GM13977 (cell line): ENCODE results near the gene KATNAL2.
A peak's percentile ranks its signal among the peaks of the same experiment; 100 is the strongest.

Source experiments
- DNase-seq: peaks from one replicate; pipeline ENCODE4 v3.0.0; 2012; ENCODE audit warnings: low spot score
- CTCF ChIP-seq: IDR thresholded peaks from 2 replicates; pipeline ENCODE4 v1.5.1; 2012; ENCODE audit warnings: mild to moderate bottlenecking, control low read depth; ENCODE audit not compliant: insufficient read depth; ENCODE audit errors: extremely low read depth, missing control alignments
- in situ Hi-C: fragments of 300-500 bp; cut with MboI; formaldehyde crosslinking; loops from one replicate; pipeline ENCODE4 v1.12.0; 2022; ENCODE audit warnings: low sequenced_read_pairs, low pct_unique_long_range_greater_than_20kb, mixed read lengths, inconsistent platforms; ENCODE audit not compliant: unreplicated experiment

KATNAL2 gene

GRCh38 chr18:46888965-46889364 lies 28.4 kb upstream of the KATNAL2 start:
- no peak for DNase-seq

GRCh38 chr18:46891742-46892214 lies 25.6 kb upstream of the KATNAL2 start:
- TF ChIP-seq CTCF, result no peak
- in situ Hi-C loops, result no loop called here
- DNase-seq, result peak; percentile 71

More at GRCh38 chr18:46888965-46889364, 28.4 kb upstream of the KATNAL2 start:
- in situ Hi-C loops, result no loop called here
- TF ChIP-seq CTCF, result no peak

GRCh38 chr18:46892842-46893241 lies 24.6 kb upstream of the KATNAL2 start:
- in situ Hi-C loops, result no loop called here
- peak; percentile 29 for DNase-seq
- TF ChIP-seq CTCF, result no peak

- no peak for DNase-seq
- TF ChIP-seq CTCF, result no peak
- in situ Hi-C loops, result no loop called here
Measured at GRCh38 chr18:46893360-46893759, 24.0 kb upstream of the KATNAL2 start.

GRCh38 chr18:46894124-46894523 lies 23.3 kb upstream of the KATNAL2 start:
- in situ Hi-C loops, result no loop called here
- DNase-seq, result no peak
- TF ChIP-seq CTCF, result no peak

- TF ChIP-seq CTCF, result no peak
- DNase-seq, result peak; percentile 23
- in situ Hi-C loops, result no loop called here
Measured at GRCh38 chr18:46899274-46899948, 18.0 kb upstream of the KATNAL2 start.

GRCh38 chr18:46903406-46903805 lies 14.0 kb upstream of the KATNAL2 start:
- DNase-seq, result no peak
- no peak for TF ChIP-seq CTCF
- in situ Hi-C loops, result no loop called here
